GM18907 (cell line): ENCODE results near the gene MROH2B.

ENCODE experiments used
- ATAC-seq: cut with Tn5 transposase; IDR thresholded peaks from one replicate; pipeline ENCODE4 v1.9.1; 2021; ENCODE audit warnings: mild to moderate bottlenecking, moderate library complexity; ENCODE audit not compliant: unreplicated experiment

Gene MROH2B

DNA sequence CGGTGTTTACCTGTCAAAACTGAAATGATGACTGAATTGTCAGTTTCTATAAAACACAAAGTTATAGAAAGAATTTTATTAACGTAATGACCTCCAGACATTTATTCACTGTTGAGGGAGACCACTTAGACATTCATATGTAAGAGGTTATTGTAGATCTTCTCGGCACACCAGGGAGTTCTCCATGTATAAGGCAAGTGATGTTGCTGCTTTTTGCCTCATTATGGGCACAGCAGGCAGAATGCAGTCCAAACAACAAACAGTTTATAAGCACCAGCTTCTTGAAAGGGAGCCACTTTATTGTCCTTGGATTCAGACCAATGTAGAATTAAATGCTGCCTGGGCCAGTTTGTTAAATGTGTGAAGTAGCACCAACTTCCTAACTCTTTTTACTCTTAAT, 95.1 kb downstream of the MROH2B start:
- no peak for ATAC-seq

GRCh38 chr5:40973364-40974004, 97.7 kb downstream of the MROH2B start:
- no peak for ATAC-seq

DNA sequence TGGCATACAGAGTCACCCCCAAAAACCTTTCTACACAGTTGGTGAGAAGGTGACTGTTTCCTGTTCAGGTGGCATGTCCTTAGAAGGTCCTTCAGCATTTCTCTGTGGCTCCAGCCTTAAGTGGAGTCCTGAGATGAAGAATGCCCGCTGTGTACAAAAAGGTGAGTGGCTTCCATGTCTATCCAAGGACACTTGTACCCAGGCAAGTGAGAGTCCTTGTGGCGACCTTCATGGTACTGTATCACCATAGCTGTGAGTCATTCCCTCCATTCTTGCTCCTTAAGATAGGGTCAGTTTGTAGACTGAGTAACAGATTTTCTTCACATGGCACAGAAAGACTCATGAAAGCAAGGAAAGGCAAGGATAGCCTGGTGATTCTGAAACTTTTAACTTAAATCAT, 98.7 kb downstream of the MROH2B start:
- ATAC-seq = no peak

DNA sequence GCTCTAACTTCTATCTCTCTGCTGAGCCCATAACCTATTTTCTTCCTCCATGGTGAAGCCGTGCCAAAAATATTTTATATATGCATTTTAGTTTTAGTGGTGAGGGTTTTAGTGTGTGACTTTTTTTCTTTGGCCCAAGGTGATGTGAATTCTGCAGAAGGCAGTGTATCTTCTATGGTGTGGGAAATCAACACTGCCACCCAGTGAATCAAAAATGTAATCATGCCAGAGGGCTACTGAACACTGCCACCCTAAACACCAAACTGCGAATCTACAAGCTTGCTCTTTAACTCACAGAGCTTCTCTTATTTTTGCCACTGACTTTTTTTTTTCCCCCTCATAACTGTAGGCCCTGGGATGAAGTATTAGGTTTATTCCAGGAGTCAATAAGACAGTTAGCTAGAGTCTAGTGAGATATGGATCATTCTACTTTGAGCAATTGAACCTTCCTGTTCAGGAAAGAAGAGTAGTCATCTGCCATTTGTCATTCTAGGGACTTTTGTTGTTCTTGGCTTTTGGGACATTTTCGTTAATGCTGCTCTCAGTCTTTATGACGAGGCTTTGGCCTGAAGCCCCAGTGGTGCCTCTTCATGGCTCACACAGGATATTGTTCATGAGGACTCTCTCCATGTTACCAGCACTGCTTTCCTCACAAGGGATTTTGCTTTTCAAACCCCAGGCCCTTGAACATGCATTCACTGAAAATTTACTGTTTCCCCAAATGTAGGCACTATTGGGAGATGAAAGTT, 108.8 kb downstream of the MROH2B start:
- no peak for ATAC-seq

DNA sequence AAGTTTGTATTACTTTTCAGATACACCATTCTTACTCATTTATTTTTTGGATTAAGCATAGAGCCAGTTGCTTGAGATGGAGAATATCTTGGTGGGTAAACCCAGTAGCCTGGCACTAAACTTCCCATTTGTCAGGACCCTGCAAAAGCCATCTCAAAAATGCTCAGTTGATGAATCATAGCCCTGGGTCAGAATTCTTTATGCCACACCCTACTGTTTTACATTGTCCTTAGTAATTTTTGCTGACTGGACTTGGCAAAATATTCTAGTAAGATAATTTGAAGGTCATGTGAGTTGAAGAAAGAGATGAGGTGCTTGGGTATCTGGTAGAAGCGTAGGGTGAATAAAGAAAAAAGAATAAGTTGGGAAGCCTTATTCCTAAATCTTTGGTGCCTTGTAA, 111.1 kb downstream of the MROH2B start:
- no peak for ATAC-seq

GRCh38 chr5:40958811-40959210, 112.3 kb downstream of the MROH2B start:
- no peak for ATAC-seq

- ATAC-seq = no peak
Measured at GRCh38 chr5:40957048-40957447, 114.1 kb downstream of the MROH2B start.

DNA sequence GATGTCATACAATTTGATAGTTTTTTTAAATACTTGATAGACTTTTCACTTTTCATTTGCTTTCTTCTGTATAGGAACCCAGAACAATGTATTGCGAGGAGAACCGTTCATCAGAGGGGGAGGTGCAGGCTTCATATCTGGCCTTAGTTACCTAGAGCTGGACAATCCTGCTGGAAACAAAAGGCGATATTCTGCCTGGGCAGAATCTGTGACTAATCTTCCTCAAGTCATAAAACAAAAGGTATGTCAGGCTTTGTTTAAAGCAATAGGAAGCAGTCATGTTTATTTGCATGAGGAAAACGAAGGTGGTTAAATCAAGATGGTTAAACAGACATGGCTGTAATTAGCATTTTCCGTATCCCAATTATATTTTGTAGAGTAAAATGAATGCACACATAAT, 115.8 kb downstream of the MROH2B start:
- no peak for ATAC-seq
